ENCODE data around the gene ERP44.
"Not testable (repeated sequence)": the region's sequence is repeated elsewhere in the genome, so short reads cannot be mapped to it uniquely, and the experiment has no call there.

ERP44 gene

GRCh38 chr9:99998866-99999265 lies 99.9 kb downstream of the ERP44 start:
- DNase-seq, result no peak

GRCh38 chr9:99998266-99998665 lies 100.5 kb downstream of the ERP44 start:
- no peak for DNase-seq

- DNase-seq, result not testable (repeated sequence)
Observed at GRCh38 chr9:99990508-99990907, 108.3 kb downstream of the ERP44 start.

- no peak for DNase-seq
Observed at GRCh38 chr9:99986642-99987041, 112.2 kb downstream of the ERP44 start.

GRCh38 chr9:99980598-99980997 lies 118.2 kb downstream of the ERP44 start:
- no peak for DNase-seq

- no peak for DNase-seq
Observed at GRCh38 chr9:99978221-99978620, 120.6 kb downstream of the ERP44 start.

GRCh38 chr9:99977033-99977792 lies 121.6 kb downstream of the ERP44 start:
- no peak for DNase-seq

- DNase-seq, result no peak
Observed at GRCh38 chr9:99973455-99973854, 125.3 kb downstream of the ERP44 start.

GRCh38 chr9:99971410-99971809 lies 127.4 kb downstream of the ERP44 start:
- DNase-seq, result no peak

- DNase-seq, result no peak
Observed at GRCh38 chr9:99970481-99970880, 128.3 kb downstream of the ERP44 start.

GRCh38 chr9:99967457-99967856 lies 131.3 kb downstream of the ERP44 start:
- no peak for DNase-seq

- no peak for DNase-seq
Observed at GRCh38 chr9:99966716-99967115, 132.1 kb downstream of the ERP44 start.

- no peak for DNase-seq
Observed at GRCh38 chr9:99966001-99966400, 132.8 kb downstream of the ERP44 start.

- no peak for DNase-seq
Observed at GRCh38 chr9:99964336-99964735, 134.5 kb downstream of the ERP44 start.

- no peak for DNase-seq
Observed at GRCh38 chr9:99962680-99963261, 136.0 kb downstream of the ERP44 start.

- no peak for DNase-seq
Observed at GRCh38 chr9:99955606-99956005, 143.2 kb downstream of the ERP44 start.

- no peak for DNase-seq
Observed at GRCh38 chr9:99954819-99955218, 144.0 kb downstream of the ERP44 start.

- DNase-seq, result no peak
Observed at GRCh38 chr9:99953861-99954507, 144.8 kb downstream of the ERP44 start.

- no peak for DNase-seq
Observed at GRCh38 chr9:99948896-99949295, 149.9 kb downstream of the ERP44 start.

GRCh38 chr9:99948482-99948881 lies 150.3 kb downstream of the ERP44 start:
- DNase-seq, result no peak

- DNase-seq, result no peak
Observed at GRCh38 chr9:99947395-99947794, 151.4 kb downstream of the ERP44 start.

GRCh38 chr9:99936947-99937587 lies 161.7 kb downstream of the ERP44 start:
- no peak for DNase-seq

GRCh38 chr9:99931155-99931840 lies 167.5 kb downstream of the ERP44 start:
- DNase-seq, result no peak
